HG02938 (cell line): Measurements from ENCODE around the gene CORIN.
"Not testable (repeated sequence)": the region's sequence is repeated elsewhere in the genome, so short reads cannot be mapped to it uniquely, and the experiment has no call there.

Experiments
- ATAC-seq: cut with Tn5 transposase; IDR thresholded peaks from one replicate; pipeline ENCODE4 v1.9.1; 2021; ENCODE audit warnings: mild to moderate bottlenecking, moderate library complexity; ENCODE audit not compliant: unreplicated experiment

Gene CORIN

DNA sequence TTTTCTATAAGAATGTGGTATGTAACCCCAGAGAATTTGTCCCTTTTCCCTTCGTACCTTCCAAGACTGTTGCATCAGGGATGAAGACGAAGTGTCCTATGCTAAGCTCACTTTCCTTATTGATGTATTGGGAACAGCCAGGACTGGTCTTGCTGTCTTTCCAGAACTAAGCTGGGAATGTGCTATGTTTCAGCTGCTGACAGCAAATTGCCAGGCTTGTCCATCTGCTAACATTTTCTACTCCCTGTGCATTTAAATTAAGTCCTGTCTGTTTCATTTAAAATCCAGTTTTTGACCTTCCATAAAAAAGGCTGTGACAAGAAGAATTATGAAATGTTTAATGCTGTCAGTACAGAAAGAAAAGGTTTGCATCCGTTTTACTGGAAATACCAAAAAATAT is 264.9 kb downstream of the CORIN start:
- no peak for ATAC-seq

DNA sequence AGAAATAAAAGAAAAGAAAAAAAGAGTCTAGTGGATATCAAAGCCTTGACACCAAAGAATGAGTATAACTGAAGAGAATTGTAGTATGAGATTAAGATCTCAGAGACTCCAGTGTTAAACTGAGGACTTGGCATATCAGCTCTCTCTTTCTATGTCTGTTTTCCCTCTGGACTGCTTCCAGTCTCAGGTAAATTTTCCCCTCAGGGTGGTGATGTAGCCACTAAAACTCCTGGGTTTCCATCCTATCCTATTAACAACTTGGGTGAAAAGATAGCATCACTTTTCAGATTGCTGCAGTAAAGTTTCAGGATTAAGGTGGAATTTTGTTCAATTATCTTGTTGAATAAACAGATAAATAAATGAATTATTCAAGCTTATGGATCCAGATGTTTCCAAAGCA is 267.1 kb downstream of the CORIN start:
- no peak for ATAC-seq

DNA sequence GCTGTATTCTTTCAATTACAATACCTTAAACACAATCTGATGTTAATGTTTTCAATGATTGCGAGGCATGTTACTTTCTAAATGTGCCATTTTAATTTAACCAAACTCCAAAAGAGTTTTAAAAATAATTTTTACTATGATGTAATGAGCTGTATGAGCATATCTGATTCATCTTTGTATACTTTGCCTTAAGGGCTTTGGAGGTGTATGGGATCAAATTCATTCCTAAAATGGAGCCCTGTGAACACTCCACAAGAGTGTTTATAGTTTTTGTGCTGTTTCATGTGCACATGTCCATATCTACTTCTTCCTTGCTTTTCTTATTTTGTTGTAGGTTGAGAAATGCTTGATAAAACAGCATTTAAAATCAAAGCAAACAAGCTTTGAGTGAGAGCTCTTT is 270.4 kb downstream of the CORIN start:
- no peak for ATAC-seq

DNA sequence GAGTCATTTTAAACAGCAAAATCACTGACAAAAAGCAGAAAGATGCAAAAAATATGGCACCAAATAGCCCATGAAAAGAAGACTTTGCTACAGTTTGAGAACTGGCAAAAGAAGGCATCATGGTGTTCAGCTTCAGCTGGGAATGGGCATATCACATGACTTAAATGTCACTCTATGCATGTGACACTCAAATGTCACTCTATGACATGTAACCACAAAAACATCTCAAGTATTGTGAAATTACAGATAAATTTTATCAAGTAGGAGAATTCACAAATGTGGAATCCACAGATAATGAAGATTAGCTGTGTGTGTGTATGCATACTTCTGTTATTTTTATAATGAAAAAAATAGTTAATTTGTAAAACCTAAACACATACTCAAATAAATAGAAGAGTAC is 270.9 kb downstream of the CORIN start:
- no peak for ATAC-seq

DNA sequence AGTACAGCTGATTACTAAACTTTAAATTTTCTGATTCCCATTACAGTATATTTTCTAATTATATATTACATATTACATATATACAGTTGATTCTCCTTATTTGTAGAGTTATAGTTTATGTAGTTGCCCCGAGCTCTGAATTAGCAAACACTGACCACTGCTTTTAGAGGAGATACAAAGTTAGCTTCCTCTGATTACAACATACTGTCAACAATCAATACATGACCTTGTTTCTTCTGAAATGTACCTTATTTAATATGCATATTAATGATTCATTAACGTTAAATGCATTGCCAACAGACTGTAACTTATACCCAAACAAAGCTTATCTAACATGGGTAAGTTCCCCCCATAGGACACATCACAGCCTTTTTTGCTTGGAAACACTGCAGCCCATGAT is 271.3 kb downstream of the CORIN start:
- no peak for ATAC-seq

DNA sequence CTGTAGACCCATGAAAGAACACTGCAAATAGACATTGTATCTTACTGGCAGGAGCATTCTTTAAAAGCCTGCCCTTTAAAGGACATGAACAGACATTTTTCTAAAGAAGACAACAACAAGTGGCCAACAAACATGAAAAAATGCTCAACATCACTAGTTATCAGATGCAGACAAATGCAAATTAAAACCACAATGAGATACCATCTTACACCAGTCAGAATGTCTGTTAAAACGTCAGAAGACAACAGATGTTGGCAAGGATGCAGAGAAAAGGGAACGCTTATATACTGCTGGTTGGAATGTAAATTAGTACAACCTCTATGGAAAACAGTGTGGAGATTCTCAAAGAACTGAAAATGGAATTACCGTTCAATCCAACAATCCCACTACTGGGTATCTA is 275.6 kb downstream of the CORIN start:
- ATAC-seq = no peak

DNA sequence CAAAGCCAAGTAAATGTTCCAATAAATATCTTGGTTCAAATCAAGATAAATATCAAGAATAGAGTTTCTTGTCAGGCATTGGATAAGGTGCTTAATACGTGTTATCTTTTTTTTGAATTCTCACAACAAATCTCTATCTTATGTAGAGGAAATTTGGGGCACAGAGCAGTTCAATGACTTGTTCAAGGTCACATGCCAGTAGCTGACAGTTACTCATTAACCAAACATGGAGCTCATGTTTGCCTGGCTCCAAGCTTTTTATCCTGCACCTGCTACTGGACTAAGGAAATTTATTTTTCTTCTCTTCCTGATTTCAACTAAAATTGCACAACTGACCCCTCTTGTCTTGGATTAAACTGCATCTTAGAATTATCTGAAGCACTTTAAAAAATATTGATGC is 276.5 kb downstream of the CORIN start:
- ATAC-seq = no peak

DNA sequence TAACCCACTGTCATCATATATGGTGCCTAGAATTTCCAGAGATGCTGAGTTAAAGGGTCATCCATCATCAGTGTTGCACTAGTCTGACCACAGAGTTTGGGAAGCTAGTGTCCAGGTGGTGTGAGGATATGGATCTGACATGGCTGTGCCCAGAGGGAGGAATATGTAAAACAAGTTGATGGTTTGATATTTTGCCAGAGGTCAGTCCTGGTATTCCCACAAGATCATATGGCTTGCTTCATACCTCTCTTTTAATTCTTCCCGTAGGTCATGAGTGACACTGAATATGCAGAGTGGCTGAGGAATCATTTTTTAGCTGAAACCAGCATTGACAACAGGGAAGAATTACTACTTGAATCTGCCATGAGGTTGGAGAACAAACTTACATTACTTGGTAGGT is 277.2 kb downstream of the CORIN start:
- no peak for ATAC-seq

DNA sequence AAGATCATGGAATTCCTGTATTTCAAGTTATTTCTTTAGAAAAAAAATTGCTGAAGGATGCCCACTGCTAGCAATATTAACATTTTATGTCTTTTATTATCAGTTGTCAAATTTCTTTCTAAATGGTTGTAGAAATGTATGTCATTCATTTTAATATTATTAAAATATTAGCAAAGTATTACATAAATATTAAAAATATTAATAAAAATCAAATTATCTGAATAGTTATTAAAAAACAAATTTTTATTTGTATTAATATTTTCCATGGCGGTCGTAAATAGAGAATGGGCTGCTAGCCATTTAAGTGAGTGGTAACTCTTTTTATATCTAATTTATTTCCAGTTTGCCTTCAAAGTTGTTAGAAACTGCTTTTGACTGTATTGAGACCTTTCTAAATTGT is 280.6 kb downstream of the CORIN start:
- ATAC-seq = no peak

DNA sequence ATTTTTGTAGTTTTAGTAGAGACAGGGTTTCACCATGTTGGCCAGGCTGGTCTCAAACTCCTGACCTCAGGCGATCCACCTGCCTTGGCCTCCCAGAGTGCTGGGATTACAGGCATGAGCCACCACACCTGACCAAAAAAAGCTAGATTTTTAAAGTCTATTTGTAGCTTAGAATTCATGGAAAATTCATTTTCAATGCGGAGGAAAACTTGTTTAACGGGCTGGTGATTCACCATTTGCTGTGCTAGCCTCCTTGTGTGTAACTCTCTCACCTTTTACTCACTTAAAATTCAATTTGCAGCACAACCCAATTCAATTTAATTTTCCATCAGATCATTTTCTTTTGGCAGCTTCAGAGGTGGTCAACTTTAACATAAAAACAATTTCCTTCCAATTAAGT is 281.9 kb downstream of the CORIN start:
- ATAC-seq = not testable (repeated sequence)

DNA sequence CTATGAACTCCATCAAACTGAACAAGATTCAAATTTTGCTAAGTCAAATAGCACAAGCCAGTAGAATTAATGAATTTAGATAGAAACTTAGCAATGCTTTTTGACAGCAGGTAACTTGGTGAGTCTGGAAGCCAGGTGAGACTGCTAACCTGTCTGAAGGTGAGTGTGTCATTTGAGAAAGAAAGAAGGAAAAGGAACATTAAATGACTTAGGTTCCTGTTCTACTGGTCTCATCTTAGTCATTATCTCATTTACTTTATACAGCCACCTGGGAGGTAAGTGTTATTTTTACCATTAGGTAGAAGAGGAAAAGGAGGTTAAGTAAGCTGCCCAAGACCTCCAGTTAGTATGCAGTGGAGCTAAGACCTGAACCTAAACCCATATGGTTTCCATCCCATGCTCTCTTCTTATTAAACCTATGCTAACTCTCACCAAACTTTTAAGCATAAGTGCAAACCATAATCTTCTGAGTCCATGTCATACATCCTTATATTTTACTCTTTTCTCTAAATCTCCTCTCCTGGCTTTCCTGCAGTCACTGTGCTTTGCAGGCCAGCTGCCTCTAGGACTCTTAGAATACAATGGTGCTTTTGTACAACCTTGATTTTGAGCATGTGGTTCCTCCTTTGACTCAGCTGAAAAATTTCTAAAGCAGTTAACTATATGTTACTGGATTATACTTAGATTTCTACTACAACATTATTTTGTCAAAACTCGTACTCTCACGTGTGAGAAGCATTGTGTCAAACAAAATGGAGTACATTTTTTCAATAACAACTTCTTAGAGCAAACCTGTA is 284.3 kb downstream of the CORIN start:
- ATAC-seq = no peak

DNA sequence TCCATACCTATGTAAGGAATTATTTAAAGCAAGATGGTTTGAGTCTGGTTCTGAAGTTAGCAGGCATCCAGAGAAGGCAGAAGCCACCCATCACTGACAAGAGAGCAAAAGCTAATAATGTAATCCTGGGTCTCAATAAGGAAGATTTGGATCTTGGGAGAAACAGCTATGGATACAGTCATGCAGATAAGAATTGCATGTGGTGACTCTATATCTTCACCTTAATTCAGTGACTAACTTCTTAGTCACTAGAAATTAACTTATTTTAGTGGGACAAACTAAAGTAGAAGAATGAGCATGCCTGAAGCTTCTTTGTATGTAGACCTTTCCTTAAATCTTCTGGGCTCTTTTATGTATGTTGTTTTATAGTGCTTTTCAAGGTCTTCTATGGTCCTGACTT is 286.2 kb downstream of the CORIN start:
- no peak for ATAC-seq

DNA sequence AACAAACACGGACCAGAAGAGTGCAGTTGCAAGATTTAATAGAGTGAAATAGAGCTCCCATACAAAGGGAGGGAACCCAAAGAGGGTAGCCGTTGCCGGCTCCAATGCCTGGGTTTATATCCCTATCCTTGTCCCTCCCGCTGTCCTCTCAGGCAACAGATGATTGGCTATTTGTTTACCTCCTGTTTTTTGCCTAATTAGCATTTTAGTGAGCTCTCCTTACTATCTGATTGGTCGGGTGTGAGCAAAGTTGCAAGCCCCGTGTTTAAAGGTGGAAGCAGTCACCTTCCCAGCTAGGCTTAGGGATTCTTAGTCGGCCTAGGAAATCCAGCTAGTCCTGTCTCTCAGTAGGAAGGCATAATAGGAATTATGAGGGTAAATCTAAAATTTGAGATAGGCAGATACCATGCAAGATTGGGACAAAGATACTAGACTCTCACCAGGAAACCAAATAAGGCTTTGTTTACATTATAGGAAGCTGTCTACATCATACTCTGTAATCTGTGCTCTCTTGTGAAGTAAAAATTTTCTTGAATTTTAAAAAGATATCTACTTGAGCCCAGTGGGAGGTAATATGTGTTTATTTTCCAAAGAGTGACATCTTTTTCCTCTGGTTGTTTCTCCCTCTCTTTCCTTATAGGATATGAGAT is 286.8 kb downstream of the CORIN start:
- no peak for ATAC-seq

DNA sequence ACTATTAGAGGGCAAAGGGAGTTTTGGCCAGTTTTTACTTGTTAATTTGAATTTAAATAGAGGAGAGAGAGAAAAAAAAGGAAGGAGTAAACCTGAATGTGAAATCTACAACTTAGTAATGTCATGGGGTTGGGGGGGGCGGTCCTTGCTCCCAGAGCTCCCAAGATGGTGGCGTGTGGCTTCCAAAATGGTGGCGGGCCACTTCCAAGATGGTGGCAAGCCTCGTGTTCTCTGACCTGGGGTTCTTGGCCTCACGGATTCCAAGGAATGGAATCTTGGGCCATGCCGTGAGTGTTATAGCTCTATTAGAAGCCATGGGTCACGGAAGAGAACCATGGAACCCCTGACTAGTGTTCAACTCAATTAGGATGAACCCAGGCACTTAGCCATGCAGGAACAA is 287.5 kb downstream of the CORIN start:
- not testable (repeated sequence) for ATAC-seq
